Measurements from ENCODE around the gene RAB40B.

- TF ChIP-seq RAD21 (IDR thresholded peaks at IDR 0.05; ENCODE audit: low read depth) (no peak), TCF7L2 (IDR thresholded peaks at IDR 0.05; ENCODE audit: borderline replicate concordance, extremely low read depth, insufficient read depth, insufficient read length) (no peak), CTCF (IDR thresholded peaks at IDR 0.05 in 2 of 3, conservative IDR thresholded peaks at IDR 0.05 in 1 of 3; ENCODE audit: borderline replicate concordance in 1 of 3, insufficient read depth in 1 of 3, low read depth in 2 of 3, low read length in 2 of 3) (no peak), EZH2phosphoT487 (IDR thresholded peaks at IDR 0.05; ENCODE audit: borderline replicate concordance) (no peak), ATF3 (IDR thresholded peaks at IDR 0.05) (no peak), POLR2A (IDR thresholded peaks at IDR 0.05; ENCODE audit: borderline replicate concordance, extremely low read depth, insufficient read depth, insufficient read length) (no peak), EZH2 (IDR thresholded peaks at IDR 0.05) (no peak), SP1 (IDR thresholded peaks at IDR 0.05; ENCODE audit: low read depth) (no peak), EGR1 (IDR thresholded peaks at IDR 0.05; ENCODE audit: low read depth) (no peak), ZFX (IDR thresholded peaks at IDR 0.05) (no peak)
Measured at GRCh38 chr17:82655523-82655922, 43.0 kb downstream of the RAB40B start.
